ENCODE data around the gene ABCC11.

ABCC11 gene

GRCh38 chr16:48247311-48247710 lies at the start of gene ABCC11:
Gene ABCC11 (minus strand): TSS chr16:48247539. CDS start chr16:48231921, 15,618 bp downstream.
- H3K4me3 ChIP-seq (ENCODE audit: low read depth in 1 of 2, low read length in 2 of 2): peak within 1 kb of the TSS; percentile 38 to 97
- no peaks in the 10 kb centered on the region for H3K36me3 ChIP-seq (ENCODE audit: control insufficient read depth in 1 of 2, insufficient read depth in 2 of 2, low read length in 2 of 2)
- H3K27ac ChIP-seq (ENCODE audit: low read depth, low read length): no peak within 1 kb of the TSS
- peaks cover 33 to 41% of the 10 kb centered on the region in 2 donors for H3K4me1 ChIP-seq (ENCODE audit: control insufficient read depth in 1 of 2, insufficient read depth in 2 of 2, low read length in 2 of 2)
- H3K27me3 ChIP-seq (ENCODE audit: control insufficient read depth in 1 of 2, insufficient read depth in 2 of 2, low read length in 2 of 2): no peaks in the 10 kb centered on the region
- peak within 1 kb of the TSS in 1 of 2 donors; percentile 21 for H3K9ac ChIP-seq (ENCODE audit: low read depth in 1 of 2, low read length in 2 of 2)
- H3K9me3 ChIP-seq (ENCODE audit: control insufficient read depth in 1 of 2, low read length in 2 of 2): no peaks in the 10 kb centered on the region

DNA sequence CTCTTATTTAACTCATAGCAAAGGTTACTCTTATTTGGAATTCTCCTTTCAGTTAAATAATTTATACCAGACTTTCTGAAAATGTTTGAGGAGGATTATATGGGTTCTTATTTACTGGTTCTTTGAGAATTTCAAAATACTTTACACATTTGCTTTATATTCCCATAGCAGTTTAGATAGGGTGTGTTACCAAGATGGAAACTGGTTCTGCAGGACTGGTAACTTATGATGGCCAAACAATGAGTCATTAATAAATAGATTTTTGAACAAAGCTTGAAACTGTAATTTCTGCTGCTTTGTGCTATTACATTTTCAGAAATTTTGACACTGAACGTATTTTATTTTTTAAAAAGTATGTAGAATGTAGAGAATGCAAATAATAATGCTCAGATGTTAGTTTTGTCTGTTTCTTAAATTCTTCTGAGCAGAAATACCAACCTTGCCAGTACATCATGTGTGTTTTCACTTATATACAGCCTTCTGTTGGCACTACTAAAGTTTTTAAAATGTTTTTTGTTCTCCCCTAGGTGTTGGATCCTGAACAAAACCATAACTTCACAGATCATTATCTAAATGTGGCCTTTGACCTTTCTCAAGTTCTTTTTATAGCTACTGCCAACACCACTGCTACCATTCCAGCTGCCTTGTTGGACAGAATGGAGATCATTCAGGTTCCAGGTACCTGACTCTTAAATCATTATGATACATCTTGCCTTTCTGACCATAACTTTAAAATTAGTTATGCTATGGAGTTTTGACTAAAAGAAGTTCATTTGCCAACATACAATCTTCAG lies 48.3 kb upstream of the ABCC11 start:
- H3K27ac ChIP-seq (ENCODE audit: low read depth, low read length): no peak overlapping the region
- no peaks in the 10 kb centered on the region for H3K9me3 ChIP-seq (ENCODE audit: control insufficient read depth in 1 of 2, low read length in 2 of 2)
- no peak overlapping the region for H3K9ac ChIP-seq (ENCODE audit: low read depth in 1 of 2, low read length in 2 of 2)
- H3K36me3 ChIP-seq (ENCODE audit: control insufficient read depth in 1 of 2, insufficient read depth in 2 of 2, low read length in 2 of 2): peaks cover 10 to 42% of the 10 kb centered on the region in 2 donors
- no peaks in the 10 kb centered on the region for H3K27me3 ChIP-seq (ENCODE audit: control insufficient read depth in 1 of 2, insufficient read depth in 2 of 2, low read length in 2 of 2)
- peaks cover 5 to 6% of the 10 kb centered on the region in 2 donors for H3K4me1 ChIP-seq (ENCODE audit: control insufficient read depth in 1 of 2, insufficient read depth in 2 of 2, low read length in 2 of 2)
- H3K4me3 ChIP-seq (ENCODE audit: low read depth in 1 of 2, low read length in 2 of 2): no peak overlapping the region

DNA sequence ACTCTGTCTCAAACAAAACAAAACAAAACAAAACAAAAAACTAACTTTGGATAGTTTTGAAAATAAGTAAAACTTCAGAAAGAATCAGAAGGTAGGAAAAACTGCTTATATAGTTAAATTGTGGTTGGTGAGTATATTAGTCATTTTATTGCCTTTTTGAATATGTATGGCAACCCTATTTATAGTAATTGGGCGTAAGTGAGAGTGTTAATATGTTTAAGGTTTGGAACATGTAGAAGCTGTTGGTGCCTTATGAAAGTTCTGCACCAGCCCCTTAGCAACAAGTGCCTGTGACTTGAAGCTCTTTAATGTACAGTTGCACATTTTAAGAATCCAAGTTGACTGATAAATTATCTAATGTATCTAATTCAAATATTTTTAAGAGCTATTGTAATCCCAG lies 47.4 kb upstream of the ABCC11 start:
- Histone ChIP-seq H3K4me1 (ENCODE audit: control insufficient read depth in 1 of 2, insufficient read depth in 2 of 2, low read length in 2 of 2) (peaks cover 5 to 6% of the 10 kb centered on the region in 2 donors), H3K9ac (ENCODE audit: low read depth in 1 of 2, low read length in 2 of 2) (no peak overlapping the region), H3K9me3 (ENCODE audit: control insufficient read depth in 1 of 2, low read length in 2 of 2) (no peaks in the 10 kb centered on the region), H3K36me3 (ENCODE audit: control insufficient read depth in 1 of 2, insufficient read depth in 2 of 2, low read length in 2 of 2) (peaks cover 8 to 40% of the 10 kb centered on the region in 2 donors), H3K27ac (ENCODE audit: low read depth, low read length) (no peak overlapping the region), H3K27me3 (ENCODE audit: control insufficient read depth in 1 of 2, insufficient read depth in 2 of 2, low read length in 2 of 2) (no peaks in the 10 kb centered on the region), H3K4me3 (ENCODE audit: low read depth in 1 of 2, low read length in 2 of 2) (no peak overlapping the region)

DNA sequence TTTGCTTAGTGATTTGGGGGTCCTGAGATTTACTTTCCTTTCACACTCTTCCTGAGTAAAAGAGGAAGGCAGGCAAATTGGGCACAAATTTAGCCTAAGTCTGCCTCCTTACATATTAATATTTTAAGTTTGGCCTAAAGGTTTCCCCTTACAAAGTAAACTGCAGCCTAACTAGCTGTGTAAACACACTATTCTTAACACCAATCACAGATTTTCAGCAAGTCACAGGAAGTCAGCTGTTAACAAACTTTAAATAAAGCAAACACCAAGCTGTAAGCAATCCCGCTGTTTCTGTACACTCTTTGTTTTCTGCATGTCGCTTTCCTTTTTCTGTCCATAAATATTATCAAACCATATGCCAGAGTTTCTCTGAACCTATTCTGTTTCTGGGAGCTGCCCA lies 45.1 kb upstream of the ABCC11 start:
- H3K36me3 ChIP-seq (ENCODE audit: control insufficient read depth in 1 of 2, insufficient read depth in 2 of 2, low read length in 2 of 2): peaks cover under 1 to 42% of the 10 kb centered on the region in 2 donors

GRCh38 chr16:48291754-48292153 lies 44.4 kb upstream of the ABCC11 start:
- Histone ChIP-seq H3K27me3 (ENCODE audit: control insufficient read depth in 1 of 2, insufficient read depth in 2 of 2, low read length in 2 of 2) (no peaks in the 10 kb centered on the region), H3K36me3 (ENCODE audit: control insufficient read depth in 1 of 2, insufficient read depth in 2 of 2, low read length in 2 of 2) (peaks cover 8 to 45% of the 10 kb centered on the region in 2 donors), H3K4me1 (ENCODE audit: control insufficient read depth in 1 of 2, insufficient read depth in 2 of 2, low read length in 2 of 2) (peaks cover 5 to 6% of the 10 kb centered on the region in 2 donors), H3K9me3 (ENCODE audit: control insufficient read depth in 1 of 2, low read length in 2 of 2) (peaks cover 4 to 5% of the 10 kb centered on the region in 2 donors), H3K9ac (ENCODE audit: low read depth in 1 of 2, low read length in 2 of 2) (no peak overlapping the region), H3K4me3 (ENCODE audit: low read depth in 1 of 2, low read length in 2 of 2) (no peak overlapping the region), H3K27ac (ENCODE audit: low read depth, low read length) (no peak overlapping the region)

More for the DNA sequence above, 45.1 kb upstream of the ABCC11 start:
- H3K9ac ChIP-seq (ENCODE audit: low read depth in 1 of 2, low read length in 2 of 2): no peak overlapping the region
- H3K4me3 ChIP-seq (ENCODE audit: low read depth in 1 of 2, low read length in 2 of 2): no peak overlapping the region
- H3K9me3 ChIP-seq (ENCODE audit: control insufficient read depth in 1 of 2, low read length in 2 of 2): no peaks in the 10 kb centered on the region
- peaks cover 5 to 6% of the 10 kb centered on the region in 2 donors for H3K4me1 ChIP-seq (ENCODE audit: control insufficient read depth in 1 of 2, insufficient read depth in 2 of 2, low read length in 2 of 2)
- H3K27me3 ChIP-seq (ENCODE audit: control insufficient read depth in 1 of 2, insufficient read depth in 2 of 2, low read length in 2 of 2): no peaks in the 10 kb centered on the region
- no peak overlapping the region for H3K27ac ChIP-seq (ENCODE audit: low read depth, low read length)

- H3K27me3 ChIP-seq (ENCODE audit: control insufficient read depth in 1 of 2, insufficient read depth in 2 of 2, low read length in 2 of 2): no peaks in the 10 kb centered on the region
- peaks cover 8 to 45% of the 10 kb centered on the region in 2 donors for H3K36me3 ChIP-seq (ENCODE audit: control insufficient read depth in 1 of 2, insufficient read depth in 2 of 2, low read length in 2 of 2)
- H3K9me3 ChIP-seq (ENCODE audit: control insufficient read depth in 1 of 2, low read length in 2 of 2): peaks cover 4 to 5% of the 10 kb centered on the region in 2 donors
- no peak overlapping the region for H3K4me3 ChIP-seq (ENCODE audit: low read depth in 1 of 2, low read length in 2 of 2)
- H3K27ac ChIP-seq (ENCODE audit: low read depth, low read length): no peak overlapping the region
- no peak overlapping the region for H3K9ac ChIP-seq (ENCODE audit: low read depth in 1 of 2, low read length in 2 of 2)
- peaks cover 5 to 6% of the 10 kb centered on the region in 2 donors for H3K4me1 ChIP-seq (ENCODE audit: control insufficient read depth in 1 of 2, insufficient read depth in 2 of 2, low read length in 2 of 2)
Measured at GRCh38 chr16:48291303-48291702, 44.0 kb upstream of the ABCC11 start.

- Histone ChIP-seq H3K27ac (ENCODE audit: low read depth, low read length) (no peak overlapping the region), H3K9me3 (ENCODE audit: control insufficient read depth in 1 of 2, low read length in 2 of 2) (peaks cover 4 to 5% of the 10 kb centered on the region in 2 donors), H3K36me3 (ENCODE audit: control insufficient read depth in 1 of 2, insufficient read depth in 2 of 2, low read length in 2 of 2) (peaks cover 8 to 50% of the 10 kb centered on the region in 2 donors), H3K9ac (ENCODE audit: low read depth in 1 of 2, low read length in 2 of 2) (no peak overlapping the region), H3K27me3 (ENCODE audit: control insufficient read depth in 1 of 2, insufficient read depth in 2 of 2, low read length in 2 of 2) (no peaks in the 10 kb centered on the region), H3K4me1 (ENCODE audit: control insufficient read depth in 1 of 2, insufficient read depth in 2 of 2, low read length in 2 of 2) (no peaks in the 10 kb centered on the region), H3K4me3 (ENCODE audit: low read depth in 1 of 2, low read length in 2 of 2) (no peak overlapping the region)
Measured at GRCh38 chr16:48287239-48287638, 39.9 kb upstream of the ABCC11 start.

- Histone ChIP-seq H3K27me3 (ENCODE audit: control insufficient read depth in 1 of 2, insufficient read depth in 2 of 2, low read length in 2 of 2) (no peaks in the 10 kb centered on the region), H3K9me3 (ENCODE audit: control insufficient read depth in 1 of 2, low read length in 2 of 2) (peaks cover 4 to 5% of the 10 kb centered on the region in 2 donors), H3K4me3 (ENCODE audit: low read depth in 1 of 2, low read length in 2 of 2) (no peak overlapping the region), H3K27ac (ENCODE audit: low read depth, low read length) (no peak overlapping the region), H3K4me1 (ENCODE audit: control insufficient read depth in 1 of 2, insufficient read depth in 2 of 2, low read length in 2 of 2) (no peaks in the 10 kb centered on the region), H3K36me3 (ENCODE audit: control insufficient read depth in 1 of 2, insufficient read depth in 2 of 2, low read length in 2 of 2) (peaks cover 8 to 43% of the 10 kb centered on the region in 2 donors), H3K9ac (ENCODE audit: low read depth in 1 of 2, low read length in 2 of 2) (no peak overlapping the region)
Measured at GRCh38 chr16:48284772-48285409, 37.6 kb upstream of the ABCC11 start.

DNA sequence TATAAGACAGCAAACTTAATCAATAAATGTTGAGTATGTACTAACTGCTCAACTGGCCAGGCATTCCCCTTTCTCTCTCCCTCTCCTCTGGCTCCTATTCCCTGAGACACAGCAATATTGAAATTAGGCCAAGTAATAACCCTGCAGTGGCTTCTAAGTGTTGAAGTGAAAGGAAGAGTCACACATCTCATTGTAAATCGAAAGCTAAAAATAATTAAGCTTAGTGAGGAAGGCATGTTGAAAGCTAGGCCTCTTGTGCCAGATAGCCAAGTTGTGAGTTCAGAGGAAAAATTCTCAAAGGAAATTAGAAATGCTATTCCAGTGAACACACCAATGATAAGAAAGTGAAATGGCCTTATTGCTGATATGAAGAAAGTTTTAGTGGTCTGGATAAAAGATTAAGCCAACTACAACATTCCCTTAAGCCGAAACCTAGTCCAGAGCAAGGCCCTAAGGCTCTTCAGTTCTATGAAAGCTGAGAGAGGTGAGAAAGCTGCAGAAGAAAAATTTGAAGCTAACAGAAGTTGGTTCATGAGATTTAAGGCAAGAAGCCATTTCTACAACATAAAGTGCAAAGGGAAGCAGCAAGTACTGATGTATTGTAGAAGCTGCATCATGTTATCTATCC lies 35.4 kb upstream of the ABCC11 start:
- H3K27ac ChIP-seq (ENCODE audit: low read depth, low read length): no peak overlapping the region
- H3K4me3 ChIP-seq (ENCODE audit: low read depth in 1 of 2, low read length in 2 of 2): no peak overlapping the region
- no peaks in the 10 kb centered on the region for H3K27me3 ChIP-seq (ENCODE audit: control insufficient read depth in 1 of 2, insufficient read depth in 2 of 2, low read length in 2 of 2)
- no peaks in the 10 kb centered on the region for H3K4me1 ChIP-seq (ENCODE audit: control insufficient read depth in 1 of 2, insufficient read depth in 2 of 2, low read length in 2 of 2)
- no peak overlapping the region for H3K9ac ChIP-seq (ENCODE audit: low read depth in 1 of 2, low read length in 2 of 2)
- peaks cover 4 to 5% of the 10 kb centered on the region in 2 donors for H3K9me3 ChIP-seq (ENCODE audit: control insufficient read depth in 1 of 2, low read length in 2 of 2)
- peaks cover 12 to 43% of the 10 kb centered on the region in 2 donors for H3K36me3 ChIP-seq (ENCODE audit: control insufficient read depth in 1 of 2, insufficient read depth in 2 of 2, low read length in 2 of 2)

DNA sequence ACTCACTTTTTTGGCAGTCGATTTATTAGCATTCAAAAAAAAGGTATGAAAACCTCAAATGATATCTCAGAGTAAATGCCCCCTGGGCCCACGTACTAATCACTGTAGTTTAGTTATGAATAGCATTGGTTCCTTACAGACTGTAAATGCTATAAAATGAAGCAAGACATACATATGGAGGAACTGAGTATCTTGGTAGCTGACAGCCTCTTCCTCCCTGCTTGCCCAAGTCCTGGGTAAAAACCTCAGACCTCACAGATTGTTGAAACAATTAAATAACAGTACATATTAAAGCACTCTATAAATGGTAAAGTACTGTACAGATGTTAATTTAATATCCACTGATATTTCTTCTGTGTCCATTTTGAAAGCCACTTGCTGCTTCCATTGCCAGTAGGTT lies 33.2 kb upstream of the ABCC11 start:
- Histone ChIP-seq H3K36me3 (ENCODE audit: control insufficient read depth in 1 of 2, insufficient read depth in 2 of 2, low read length in 2 of 2) (peaks cover 8 to 32% of the 10 kb centered on the region in 2 donors), H3K27ac (ENCODE audit: low read depth, low read length) (no peak overlapping the region), H3K9me3 (ENCODE audit: control insufficient read depth in 1 of 2, low read length in 2 of 2) (no peaks in the 10 kb centered on the region), H3K27me3 (ENCODE audit: control insufficient read depth in 1 of 2, insufficient read depth in 2 of 2, low read length in 2 of 2) (no peaks in the 10 kb centered on the region), H3K9ac (ENCODE audit: low read depth in 1 of 2, low read length in 2 of 2) (no peak overlapping the region), H3K4me1 (ENCODE audit: control insufficient read depth in 1 of 2, insufficient read depth in 2 of 2, low read length in 2 of 2) (peaks cover 0 to 6% of the 10 kb centered on the region in 2 donors), H3K4me3 (ENCODE audit: low read depth in 1 of 2, low read length in 2 of 2) (no peak overlapping the region)
